Erythroblast (primary cell): ENCODE results near the gene SNX10.

Experiments
- GATA1 ChIP-seq: IDR thresholded peaks from 2 replicates; pipeline ENCODE4 v1.6.1; 2011; ENCODE audit warnings: low read depth, mild to moderate bottlenecking, control low read depth, low read length, moderate library complexity
- POLR2A ChIP-seq: IDR thresholded peaks from 2 replicates; pipeline ENCODE4 v1.6.1; 2011; ENCODE audit warnings: mild to moderate bottlenecking, low read length

- TF ChIP-seq POLR2A (no peak), GATA1 (no peak)
Measured at GRCh38 chr7:26378016-26378415, 86.4 kb downstream of the SNX10 start.
